NK-92 (cell line): ENCODE measurements around the gene AIP.
"Not testable (repeated sequence)": the region's sequence is repeated elsewhere in the genome, so short reads cannot be mapped to it uniquely, and the experiment has no call there.

ENCODE experiments used
- DNase-seq: peaks from one replicate; lab custom pipeline; 2025; ENCODE audit not compliant: unreplicated experiment; lab: John Stamatoyannopoulos, UW

Gene AIP

DNA sequence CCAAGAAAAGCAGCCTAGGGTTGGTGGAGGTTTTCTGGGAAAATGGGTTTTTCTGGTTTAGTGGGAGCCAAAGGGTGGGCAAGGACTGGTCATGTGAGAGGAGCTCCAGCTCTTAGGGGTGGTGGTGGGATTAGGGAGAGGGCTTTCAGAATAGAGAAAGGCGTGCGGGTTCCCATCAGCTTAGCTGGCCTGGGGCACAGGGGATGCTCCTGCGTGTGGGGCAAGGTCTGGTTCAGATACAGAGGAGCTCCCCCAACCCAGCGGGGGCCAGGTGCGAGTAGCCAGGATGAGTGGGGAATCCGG is 14.4 kb upstream of the AIP start:
- no peak for DNase-seq

DNA sequence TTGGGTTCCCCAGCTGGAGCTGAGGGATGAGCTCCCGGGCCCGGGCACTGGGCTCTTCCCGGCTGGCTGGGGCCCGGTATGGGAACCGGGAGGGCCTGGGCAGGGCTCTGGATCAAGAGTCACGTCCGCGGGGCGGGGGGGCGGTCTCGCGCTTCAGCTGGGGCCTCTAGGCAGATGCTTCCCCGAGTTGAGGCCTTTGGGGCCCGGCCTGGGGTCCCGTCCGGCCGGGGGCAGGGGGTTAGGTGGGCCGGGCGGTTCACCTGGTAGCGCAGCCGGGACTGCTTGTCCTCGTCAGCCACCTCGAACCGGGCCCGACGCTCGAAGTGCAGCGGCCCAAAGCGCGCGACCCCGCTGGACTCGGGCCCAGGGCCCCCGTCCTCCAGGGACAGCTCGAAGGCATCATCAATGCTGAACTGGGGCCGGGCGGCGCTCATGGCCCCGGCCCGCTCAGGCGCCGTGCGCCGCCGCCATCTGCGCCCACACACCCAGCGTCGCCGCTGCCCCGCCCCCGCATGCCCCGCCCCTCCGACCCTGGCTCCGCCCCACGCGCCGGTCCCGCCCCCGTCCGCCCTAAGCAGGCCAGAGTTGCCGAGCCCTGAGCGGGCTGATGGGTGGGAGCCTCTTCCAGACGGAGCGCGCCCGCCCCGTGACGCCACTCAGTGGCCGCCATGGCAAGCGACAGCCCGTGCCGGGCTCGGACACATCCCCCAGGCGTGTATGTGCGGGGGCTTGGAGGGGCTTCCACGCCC is 13.9 kb upstream of the AIP start, which contains the start of gene TMEM134:
Gene TMEM134, minus strand, starts transcription at position 493 of the 749 bp plus-strand sequence. Its CDS starts 59 bp downstream, at position 434.
- DNase-seq, result no peak

DNA sequence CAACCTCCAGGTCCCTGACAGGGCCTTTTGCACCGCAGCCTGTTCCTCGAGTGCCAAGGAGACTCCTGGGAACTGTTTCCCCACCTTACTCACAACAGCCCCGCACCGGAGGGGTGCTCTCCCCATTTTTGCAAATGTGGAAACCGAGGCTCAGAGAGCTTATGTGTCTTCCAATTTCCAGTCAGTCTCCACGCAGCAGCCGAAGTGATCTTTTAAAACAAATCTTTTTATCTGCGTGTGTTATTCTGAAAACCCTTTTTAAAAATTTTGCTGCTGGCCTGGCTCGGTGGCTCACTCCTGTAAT is 13.4 kb upstream of the AIP start:
- DNase-seq, result no peak

DNA sequence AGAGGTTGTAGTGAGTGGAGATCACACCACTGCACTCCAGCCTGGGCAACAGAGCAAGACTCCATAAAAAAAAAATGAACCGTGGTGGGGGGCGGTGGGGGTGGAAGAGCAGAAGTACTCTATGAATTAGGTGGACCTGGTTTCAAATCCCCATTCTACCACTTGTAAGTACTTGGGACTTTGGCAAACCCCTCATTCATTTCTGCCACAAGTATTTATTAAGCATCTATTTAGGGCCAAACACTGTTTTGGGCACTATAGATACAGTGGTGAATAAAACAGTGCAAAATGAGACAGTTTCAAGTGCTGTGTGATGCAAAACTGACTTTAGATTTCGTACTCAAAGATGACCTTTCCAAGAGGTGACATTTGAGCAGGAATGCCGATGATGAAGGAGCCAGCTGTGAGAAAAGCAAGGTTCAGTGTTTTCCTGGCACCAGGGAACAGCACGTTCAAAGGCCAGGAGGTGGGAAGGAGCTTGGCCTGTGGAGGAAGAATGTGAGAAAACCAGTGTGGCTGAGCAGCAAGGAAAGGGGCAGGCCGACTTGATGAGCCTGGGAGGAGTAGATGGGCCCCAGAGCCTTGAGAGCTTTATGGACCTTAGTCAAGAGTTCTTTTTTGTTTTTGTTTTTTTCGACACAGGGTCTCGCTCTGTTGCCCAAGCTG is 12.4 kb upstream of the AIP start:
- no peak for DNase-seq

DNA sequence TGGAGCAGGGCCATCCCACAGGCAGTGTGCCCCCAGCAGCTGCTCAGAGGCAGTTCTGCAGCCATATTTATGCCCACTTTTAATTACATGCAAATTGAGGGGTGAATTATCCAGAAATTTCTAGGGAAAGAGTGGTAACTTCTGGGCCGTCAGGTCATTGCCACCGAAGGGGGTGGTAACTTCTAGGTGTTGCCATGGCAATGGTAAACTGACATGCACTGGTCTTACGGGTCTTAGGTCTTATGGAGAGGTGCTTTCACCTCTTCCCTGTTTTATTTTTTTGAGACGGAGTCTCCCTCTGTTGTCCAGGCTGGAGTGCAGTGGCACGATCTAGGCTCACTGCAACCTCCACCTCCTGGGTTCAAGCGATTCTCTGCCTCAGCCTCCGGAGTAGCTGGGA is 9.9 kb upstream of the AIP start:
- no peak for DNase-seq

DNA sequence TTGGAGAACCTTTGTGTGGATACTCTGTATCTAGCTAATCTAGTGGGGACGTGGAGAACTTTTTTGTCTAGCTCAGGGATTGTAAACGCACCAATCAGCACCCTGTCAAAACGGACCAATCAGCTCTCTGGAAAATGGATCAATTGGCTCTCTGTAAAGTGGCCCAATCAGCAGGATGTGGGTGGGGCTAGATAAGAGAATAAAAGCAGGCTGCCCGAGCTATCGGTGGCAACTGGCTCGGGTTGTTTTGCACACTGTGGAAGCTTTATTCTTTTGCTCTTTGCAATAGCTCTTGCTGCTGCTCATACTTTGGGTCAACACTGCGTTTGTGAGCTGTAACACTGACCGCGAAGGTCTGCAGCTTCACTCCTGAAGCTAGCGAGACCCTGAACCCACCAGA is 6.1 kb upstream of the AIP start:
- not testable (repeated sequence) for DNase-seq

DNA sequence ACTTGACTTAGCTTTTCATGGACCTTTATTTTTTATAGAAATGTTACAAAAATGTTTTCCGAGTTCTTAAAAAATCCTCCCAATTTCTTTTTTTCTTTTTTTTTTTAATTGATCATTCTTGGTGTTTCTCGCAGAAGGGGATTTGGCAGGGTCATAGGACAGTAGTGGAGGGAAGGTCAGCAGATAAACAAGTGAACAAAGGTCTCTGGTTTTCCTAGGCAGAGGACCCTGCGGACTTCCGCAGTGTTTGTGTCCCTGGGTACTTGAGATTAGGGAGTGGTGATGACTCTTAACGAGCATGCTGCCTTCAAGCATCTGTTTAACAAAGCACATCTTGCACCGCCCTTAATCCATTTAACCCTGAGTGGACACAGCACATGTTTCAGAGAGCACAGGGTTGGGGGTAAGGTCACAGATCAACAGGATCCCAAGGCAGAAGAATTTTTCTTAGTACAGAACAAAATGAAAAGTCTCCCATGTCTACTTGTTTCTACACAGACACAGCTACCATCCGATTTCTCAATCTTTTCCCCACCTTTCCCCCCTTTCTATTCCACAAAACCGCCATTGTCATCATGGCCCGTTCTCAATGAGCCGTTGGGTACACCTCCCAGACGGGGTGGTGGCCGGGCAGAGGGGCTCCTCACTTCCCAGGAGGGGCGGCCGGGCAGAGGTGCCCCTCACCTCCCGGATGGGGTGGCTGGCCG is 5.3 kb upstream of the AIP start:
- not testable (repeated sequence) for DNase-seq

DNA sequence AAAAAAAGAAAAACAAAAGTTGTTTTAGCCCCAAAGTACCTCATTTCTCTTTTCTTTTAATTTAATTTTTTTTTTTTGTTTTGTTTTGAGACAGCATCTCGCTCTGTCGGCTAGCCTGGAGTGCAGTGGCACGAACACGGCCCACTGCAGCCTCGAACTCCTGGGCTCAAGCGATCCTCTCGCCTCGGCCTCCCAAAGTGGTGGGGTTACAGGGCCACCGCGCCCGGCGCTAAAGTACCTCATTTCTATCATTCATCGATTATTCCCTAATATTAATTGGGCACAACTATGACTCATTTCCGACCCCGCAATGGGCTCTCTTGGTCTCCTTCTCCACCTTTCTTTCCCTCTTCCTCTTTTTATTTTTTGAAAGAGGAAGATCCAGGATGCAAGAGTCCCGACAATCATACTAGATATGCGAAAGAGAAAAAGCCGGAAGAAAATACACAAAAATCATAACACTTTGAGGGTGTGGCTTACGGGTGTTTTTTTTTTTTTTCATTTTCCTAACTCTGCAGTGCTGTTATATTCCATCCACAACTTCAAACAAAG is 475 bp upstream of the AIP start:
- DNase-seq, result no peak

DNA sequence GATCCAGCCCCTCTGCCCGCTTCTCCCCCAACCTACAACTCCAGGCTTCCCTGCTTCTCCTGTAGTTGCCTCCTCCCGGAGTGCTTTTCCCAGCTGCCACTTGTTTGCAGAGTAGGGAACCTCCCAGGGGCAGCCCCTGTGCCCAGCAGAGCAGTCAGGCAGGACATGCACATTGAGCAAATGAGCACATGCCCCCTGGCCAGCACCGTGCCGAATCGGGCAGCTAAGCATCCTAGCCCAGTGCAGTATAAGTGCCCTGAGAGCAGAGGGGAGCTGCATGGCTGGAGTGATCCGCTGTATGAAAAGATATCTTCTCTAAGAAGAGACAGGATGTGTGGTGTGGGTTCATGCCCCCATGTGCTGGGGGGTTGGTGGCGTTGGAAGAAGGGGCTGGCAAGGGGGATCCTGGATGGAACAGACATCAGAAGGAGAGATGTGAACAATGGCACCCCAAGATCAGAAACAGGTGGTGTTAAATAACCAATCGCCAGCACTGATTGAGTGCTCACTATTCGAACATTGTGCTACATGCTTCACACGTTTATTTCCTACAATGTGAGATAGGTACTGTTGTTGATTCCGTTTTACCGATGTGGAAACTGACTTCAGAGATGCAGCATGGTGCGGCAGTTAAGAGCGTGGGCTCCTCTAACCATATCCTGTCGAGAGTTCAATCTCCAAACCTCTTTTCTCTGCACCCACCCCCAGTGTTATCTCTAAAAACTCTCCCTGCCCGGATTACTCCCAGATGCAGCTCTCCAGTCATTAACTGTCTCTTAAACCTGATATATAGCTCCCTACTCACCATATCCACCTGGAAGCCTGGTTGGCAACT is 1.2 kb downstream of the AIP start:
- DNase-seq, result no peak

DNA sequence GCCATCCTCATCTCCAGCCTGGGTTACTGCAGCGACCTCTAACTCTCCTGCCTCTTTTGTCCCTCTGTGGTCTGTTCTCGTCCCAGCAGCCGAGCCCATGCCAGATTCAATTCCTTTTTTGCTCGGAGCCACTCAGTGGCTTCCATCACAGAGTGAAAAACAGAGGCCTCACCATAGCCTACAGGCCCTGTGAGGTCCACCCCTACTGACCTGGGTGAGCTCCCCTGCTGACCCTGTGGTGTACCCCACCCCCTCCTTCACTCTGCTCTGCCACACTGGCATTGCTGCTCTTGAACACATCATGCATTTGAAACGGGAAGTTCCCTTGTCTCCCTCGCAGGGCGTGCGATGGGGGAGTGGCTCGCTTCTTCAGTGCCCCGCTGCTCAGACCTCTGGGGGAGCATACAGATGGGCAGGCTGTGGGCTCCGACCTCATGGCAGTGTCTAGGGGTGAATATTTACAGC is 2.1 kb downstream of the AIP start:
- no peak for DNase-seq

DNA sequence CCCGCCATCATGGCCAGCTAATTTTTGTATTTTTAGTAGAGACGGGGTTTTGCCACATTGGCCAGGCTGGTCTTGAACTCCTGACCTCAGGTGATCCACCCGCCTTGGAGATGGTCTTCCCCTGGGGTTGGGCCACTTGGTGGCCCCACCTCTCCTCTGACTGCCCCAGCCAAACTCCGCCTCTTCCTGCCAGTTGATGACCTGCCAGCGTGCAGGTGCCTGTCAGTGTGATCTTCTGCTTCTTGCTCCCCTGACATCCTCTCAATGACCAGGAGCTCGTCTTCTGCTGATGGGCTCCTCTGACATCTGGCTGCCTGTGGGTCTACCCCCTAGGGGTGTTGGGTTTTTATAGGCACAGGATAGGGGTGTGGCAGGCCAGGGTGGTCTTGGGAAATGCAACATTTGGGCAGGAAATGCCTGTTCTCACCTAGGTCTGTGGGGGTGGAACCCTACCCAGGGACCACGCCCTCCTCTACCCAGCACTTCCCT is 3.1 kb downstream of the AIP start:
- DNase-seq, result not testable (repeated sequence)

DNA sequence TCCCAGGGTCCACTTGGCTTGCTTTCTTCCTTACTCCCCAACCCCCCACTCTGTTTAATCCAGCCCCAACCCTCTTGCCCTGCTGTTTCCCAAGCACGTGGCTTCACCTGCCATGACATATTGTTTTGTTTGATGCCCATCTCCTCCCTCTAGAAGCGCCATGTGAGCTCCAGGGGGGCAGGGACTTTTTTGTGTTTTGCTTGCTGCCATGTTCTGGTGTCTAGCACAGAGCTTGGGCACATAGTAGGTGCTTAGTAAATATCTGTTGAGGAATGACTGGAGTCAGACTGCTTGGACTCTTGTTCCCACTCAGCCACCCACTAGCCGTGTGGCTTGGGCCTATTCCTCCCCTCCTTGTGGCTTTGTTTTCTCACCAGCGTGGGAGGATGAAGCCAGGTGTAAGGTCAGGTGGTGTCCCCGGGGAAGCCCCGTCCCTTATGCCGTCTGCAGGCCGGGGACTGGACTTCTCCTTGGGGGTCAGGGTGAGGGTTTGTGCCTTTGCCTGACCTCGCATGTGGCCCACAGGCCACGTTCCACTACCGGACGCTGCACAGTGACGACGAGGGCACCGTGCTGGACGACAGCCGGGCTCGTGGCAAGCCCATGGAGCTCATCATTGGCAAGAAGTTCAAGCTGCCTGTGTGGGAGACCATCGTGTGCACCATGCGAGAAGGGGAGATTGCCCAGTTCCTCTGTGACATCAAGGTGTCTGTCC is 3.8 kb downstream of the AIP start:
- DNase-seq, result no peak

DNA sequence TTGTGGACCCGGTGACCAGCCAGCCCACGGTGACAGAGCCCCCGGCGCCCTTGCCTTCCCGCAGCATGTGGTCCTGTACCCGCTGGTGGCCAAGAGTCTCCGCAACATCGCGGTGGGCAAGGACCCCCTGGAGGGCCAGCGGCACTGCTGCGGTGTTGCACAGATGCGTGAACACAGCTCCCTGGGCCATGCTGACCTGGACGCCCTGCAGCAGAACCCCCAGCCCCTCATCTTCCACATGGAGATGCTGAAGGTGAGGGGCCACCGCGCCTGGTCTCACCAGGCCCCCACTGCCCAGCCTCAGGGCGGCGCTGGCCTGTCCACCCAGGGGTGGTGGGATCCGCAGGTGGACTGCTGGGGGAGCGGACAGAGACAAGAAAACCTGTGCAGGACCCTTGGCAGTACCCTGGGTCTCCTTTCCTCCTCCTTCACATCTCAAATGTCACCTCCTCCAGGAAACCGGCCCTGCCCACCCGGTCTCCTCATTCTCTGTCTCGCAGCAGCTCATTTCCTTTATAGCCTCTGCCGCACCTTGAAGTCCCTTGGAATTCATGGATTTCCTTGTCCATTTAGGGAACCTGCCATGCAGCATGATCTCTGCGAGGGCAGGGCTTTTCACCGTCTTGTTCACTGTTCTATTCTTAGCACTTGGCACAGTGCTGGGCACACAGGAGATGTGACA is 6.5 kb downstream of the AIP start:
- no peak for DNase-seq

DNA sequence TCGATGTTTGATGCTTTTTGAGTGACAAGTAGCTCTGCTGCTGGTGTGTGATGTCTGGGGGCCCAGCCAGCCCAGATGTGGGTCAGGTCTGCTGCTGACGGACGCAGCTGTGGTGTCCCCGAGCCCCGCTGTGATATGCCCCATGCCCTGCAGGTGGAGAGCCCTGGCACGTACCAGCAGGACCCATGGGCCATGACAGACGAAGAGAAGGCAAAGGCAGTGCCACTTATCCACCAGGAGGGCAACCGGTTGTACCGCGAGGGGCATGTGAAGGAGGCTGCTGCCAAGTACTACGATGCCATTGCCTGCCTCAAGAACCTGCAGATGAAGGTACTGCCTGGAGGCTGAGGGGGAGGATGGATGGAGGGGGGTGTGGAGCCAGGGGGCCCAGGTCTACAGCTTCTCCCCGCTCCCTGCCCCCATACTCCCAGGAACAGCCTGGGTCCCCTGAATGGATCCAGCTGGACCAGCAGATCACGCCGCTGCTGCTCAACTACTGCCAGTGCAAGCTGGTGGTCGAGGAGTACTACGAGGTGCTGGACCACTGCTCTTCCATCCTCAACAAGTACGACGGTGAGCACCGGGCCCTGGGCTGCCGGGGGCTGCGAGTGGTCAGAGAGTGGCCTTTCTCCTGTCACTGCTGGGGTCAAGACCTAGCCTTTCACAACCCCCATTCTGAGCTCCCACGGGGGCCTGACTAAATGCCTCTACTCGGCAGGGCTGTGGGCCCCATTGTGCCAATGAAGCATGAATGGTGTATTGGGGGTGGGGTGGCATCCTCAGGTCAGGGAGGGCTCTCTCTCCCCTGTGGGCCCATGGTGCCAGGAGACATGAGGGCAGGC is 7.3 kb downstream of the AIP start:
- no peak for DNase-seq

DNA sequence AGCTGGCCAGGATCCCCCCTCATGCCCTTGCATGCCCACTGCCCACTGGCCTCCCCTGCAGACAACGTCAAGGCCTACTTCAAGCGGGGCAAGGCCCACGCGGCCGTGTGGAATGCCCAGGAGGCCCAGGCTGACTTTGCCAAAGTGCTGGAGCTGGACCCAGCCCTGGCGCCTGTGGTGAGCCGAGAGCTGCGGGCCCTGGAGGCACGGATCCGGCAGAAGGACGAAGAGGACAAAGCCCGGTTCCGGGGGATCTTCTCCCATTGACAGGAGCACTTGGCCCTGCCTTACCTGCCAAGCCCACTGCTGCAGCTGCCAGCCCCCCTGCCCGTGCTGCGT is 7.9 kb downstream of the AIP start:
- DNase-seq, result no peak

DNA sequence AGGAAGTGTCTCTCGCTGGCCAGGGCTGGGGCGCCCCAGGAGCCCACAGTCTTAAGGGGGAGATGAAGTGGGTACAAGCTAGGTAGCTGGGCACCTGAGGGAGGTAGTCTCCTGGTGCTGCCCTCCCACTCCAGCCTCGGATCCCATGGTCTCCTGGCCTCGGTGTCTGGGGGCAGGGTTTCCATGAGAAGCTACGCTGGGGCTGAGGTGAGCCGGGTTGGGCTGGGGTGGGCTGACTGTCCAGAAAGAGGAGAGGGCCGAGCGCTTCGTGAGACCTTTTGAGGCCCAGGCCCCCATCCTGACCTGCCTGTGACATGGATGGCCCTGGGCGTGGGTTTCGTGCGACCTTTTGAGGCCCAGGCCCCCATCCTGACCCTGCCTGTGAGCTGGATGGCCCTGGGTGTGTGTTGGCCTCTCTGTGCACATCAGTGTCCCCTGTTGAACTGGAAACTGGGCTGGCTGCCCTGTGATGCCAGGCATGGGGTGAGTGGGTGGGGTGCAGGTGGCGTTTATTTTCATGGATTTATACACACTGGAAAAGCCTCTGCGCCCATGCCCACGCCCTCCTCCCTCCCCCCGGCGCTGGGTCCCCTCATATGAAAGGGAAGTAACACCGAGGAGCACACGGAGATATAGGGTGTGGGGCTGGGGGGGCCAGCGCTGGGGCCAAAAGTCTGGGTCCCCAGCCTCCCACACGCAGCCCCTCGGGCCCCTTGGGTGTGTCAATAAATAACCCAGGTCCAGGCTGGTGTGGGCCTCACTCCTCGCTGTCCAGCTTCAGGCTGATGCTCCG is 8.6 kb downstream of the AIP start:
- DNase-seq, result no peak

DNA sequence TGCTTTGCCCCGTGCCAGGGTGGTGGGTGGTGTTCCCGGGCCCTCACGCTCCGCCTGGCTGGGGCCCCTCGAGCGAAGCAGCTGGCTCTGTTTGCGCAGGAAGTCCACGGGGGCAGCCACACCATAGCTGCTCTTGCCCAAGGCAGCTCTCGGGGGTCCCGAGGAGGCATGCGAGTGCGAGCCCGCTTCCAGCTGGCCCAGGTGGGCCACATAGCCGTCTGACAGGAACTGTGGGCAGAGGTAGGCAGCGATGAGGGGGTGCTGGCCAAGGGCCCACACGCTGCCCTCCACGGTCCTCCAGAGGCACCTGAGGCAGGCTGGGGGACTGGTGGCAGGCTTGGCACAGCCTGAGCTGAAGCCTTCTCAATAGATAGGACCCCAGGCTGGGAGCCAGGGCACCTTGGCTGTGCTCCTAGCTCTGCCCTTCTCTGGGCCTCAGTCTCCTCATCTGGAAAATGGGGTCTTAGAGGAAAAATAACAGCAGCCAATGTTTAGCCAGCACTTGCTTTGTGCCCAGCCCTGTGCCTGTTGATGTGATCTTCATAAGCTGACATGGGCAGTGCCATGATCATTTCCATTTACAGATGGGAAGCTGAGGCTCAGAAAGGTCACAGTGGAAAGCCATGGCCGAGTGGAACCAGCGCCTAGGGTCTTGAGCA is 9.4 kb downstream of the AIP start:
- no peak for DNase-seq
